NCI-H2081 treated with DMSO at 0.1 percent for 48 hours (cell line): Measurements from ENCODE around the gene LAMC3.

Experiments used
- DNase-seq: peaks from one replicate; lab custom pipeline; 2025; lab: John Stamatoyannopoulos, UW

LAMC3 gene

GRCh38 chr9:131045300-131046092 lies 36.5 kb downstream of the LAMC3 start:
- no peak for DNase-seq

GRCh38 chr9:131046093-131046380 lies 37.1 kb downstream of the LAMC3 start:
- no peak for DNase-seq

DNA sequence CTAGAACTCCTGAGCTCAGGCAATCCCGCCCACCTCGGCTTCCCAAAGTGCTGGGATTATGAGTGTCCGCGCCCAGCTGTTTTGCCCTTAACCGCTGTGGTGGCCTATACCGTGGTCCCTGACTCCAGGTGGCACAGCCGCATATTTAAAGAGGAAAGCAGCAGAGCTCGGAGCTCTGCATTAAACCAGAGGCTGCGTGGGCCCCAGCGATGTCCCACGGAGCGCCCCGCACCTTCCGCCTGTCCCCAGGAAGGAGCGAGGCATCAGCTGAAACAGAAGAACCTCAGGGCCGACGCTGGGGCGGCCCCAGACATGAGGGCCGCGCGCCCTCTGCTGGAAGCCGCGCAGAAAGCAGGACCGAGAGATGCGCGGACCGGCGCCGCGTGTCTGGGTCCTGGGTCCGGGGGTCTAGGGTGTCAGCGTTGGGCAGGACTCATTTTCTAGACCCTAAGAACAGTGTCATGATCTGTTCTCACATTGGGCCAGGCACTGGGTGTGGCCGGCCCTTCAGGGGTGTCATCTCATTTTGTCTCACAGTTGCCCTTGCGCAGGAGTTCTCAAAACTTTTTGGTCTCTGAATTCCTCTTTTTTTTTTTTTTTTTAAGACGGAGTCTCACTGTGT lies 37.7 kb downstream of the LAMC3 start:
- DNase-seq, result no peak

GRCh38 chr9:131048332-131048731 lies 39.4 kb downstream of the LAMC3 start:
- no peak for DNase-seq

DNA sequence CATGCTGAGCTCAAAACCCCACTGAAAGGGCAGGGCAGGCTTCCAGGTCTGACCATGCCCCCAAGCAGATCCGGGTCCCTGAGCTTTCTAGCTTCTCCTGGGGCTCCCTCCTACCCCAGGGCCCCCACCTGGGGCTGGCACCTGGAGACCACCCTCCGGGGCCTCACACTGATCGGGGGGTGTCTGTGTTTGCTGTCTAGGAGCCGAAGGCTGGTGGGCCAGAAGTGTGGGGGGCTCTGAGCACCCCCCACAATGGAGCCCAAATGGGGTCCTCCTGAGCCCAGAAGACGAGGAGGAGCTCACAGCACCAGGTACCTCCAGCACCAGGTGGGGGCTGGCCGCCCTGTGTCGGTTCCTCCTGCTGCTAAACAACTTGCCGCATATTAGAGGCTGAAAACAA lies 39.8 kb downstream of the LAMC3 start:
- no peak for DNase-seq

DNA sequence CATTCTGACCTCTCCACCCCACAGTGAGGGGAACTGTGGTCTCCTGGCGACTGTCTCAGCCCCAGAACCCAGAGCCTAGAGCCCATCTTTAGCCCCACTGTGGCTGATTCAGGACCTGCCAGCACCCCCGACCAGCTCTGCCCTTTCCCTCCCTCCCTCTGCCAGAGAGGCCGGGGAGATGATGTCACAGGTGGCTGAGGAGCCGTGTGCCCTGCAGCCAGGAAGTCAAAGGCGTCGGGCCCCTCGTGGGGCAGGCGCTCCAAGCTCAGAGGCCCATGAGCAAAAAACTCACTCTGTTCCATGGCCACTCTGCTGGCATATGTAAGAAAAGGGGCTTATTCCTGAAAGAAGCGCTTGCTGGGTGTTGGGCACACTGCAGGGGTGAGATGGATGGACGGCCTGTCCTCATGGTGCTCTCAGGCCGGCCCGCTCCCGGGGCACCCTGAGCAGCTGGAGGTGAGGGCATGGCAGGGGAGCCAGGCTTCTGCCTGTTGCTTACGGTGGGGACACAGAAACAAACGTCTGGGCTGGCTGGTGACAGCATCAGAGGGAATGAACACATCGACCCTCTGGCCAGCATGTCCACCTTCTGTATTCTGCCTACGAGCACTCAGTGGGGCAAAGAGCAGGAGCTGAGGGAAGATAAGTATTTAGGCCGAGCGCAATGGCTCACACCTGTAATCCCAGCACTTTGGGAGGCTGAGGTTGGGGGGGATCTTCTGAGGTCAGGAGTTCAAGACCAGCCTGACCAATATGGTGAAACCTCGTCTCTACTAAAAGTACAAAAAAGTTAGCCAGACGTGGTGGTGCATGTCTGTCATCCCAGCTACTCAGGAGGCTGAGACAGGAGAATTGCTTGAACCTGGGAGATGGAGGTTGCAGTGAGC lies 41.1 kb downstream of the LAMC3 start:
- no peak for DNase-seq

DNA sequence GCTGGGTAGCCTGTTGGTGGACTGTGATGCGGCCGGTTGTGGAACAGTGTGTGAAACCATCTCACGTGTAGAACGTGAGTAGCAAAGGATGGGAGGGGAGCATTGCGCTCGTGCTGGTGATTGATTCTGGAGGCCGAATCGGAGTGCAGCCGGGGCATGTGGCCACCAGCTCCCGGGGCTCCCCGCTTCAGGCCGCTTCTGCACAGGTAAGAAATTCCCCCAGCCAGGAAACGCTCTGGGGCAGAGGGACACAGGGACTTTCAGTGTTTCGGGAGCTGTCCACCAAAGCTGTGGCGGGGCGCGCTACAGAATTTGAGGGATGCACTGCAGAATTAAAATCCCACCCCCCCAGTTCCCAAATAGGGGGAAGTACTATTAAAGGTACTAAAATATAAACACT lies 41.9 kb downstream of the LAMC3 start:
- no peak for DNase-seq

- no peak for DNase-seq
Observed at GRCh38 chr9:131051592-131052517, 42.9 kb downstream of the LAMC3 start.

- no peak for DNase-seq
Observed at GRCh38 chr9:131053896-131054295, 44.9 kb downstream of the LAMC3 start.

- DNase-seq, result no peak
Observed at GRCh38 chr9:131056781-131057506, 48.0 kb downstream of the LAMC3 start.

GRCh38 chr9:131060900-131061630 lies 52.1 kb downstream of the LAMC3 start:
- no peak for DNase-seq

- no peak for DNase-seq
Observed at GRCh38 chr9:131062969-131063368, 54.0 kb downstream of the LAMC3 start.

- no peak for DNase-seq
Observed at GRCh38 chr9:131065599-131065998, 56.6 kb downstream of the LAMC3 start.

DNA sequence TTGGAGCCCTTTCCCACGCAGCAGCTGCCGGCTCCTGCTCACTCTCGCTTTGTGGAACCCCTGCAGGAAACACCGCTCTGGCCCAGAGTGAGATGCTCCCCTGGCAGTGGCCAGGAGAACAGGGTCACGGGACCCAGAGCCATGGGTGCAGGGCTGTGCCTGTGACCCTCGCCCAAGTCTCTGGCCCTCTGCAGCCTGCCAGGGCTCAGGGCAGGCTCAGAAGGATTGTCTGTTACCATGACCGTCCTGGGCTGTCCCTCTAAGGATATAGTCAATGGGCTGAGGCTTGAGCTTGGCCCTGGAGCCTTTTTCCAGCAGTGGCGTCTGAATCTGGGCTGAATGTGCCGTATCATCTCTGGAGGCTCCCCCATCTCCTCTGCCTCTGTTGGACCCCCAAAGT lies 58.7 kb downstream of the LAMC3 start:
- DNase-seq, result no peak

DNA sequence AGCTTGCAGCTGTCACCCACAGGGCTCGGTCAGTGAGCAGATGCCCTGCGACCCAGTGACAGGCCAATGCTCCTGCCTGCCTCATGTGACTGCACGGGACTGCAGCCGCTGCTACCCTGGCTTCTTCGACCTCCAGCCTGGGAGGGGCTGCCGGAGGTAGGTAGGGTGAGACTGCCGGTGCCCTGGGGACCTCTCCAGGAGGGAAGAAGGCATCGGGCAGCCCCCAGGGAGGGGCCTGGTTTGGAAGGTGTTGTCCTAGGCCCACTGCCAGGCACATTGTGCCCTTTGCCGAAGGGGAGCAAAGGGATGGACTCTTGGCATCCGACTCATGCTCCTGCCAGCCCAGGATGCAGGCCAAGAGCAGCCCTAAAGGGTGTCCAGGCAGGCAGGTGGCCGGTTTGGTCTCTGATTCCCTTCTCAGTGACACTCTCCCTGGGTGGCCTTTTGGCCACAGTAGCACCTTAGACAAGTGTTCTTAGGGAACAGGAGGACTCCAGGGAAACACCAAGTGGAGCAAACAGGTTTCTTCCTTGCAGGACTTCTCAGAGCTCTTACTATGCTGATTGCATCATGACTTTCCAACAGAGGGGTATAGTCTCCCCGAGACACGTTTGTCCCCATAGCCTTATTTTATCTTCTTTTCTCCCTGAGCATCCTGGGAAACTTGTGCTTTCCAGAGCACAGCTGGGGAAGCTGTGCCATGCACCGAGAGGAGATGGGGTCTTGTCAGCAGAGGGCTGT lies 59.3 kb downstream of the LAMC3 start:
- no peak for DNase-seq

- DNase-seq, result no peak
Observed at GRCh38 chr9:131069699-131070098, 60.7 kb downstream of the LAMC3 start.

DNA sequence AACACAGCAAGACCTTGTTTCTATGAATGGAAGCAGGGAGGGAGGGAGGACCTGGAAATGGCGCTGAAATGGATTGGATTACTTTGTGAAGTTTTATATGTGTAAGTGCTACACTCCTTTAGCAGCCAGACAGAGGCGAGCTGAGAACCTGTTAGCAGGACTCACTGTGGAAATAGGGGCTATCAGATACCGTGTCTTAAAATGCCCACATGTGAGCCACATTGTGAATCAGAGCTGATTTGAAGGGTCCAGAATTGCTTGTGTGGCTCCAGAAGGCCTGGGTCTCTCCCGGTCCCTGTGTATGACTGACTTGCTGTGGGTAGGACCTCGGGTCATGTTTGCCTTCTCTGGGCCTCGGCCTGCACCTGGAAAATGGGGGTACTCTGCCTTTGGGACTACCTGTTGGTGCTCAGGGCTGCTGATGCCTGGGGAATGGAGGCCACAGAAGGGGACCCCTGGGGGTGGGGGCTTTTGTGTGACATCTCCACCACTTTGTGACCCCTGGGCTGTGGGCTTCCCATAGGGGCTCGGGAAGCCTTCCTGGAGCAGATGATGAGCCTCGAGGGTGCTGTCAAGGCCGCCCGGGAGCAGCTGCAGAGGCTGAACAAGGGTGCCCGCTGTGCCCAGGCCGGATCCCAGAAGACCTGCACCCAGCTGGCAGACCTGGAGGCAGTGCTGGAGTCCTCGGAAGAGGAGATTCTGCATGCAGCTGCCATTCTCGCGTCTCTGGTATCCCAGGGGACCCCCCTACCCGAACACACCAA lies 63.3 kb downstream of the LAMC3 start:
- DNase-seq, result no peak

GRCh38 chr9:131072871-131073237 lies 63.9 kb downstream of the LAMC3 start:
- DNase-seq, result no peak
